D721Med (cell line): Measurements from ENCODE around the gene PIGS.

Experiments
- DNase-seq: peaks from one replicate; pipeline ENCODE4 v3.0.0; 2011; ENCODE audit warnings: low spot score; ENCODE audit not compliant: insufficient read length
- FAIRE-seq: peaks from 2 replicates; lab custom pipeline; 2011; peaks lifted over from hg19 to GRCh38; lab: Jason Lieb, UNC
- CTCF ChIP-seq: IDR thresholded peaks from 2 replicates; pipeline ENCODE4 v1.5.1; 2012; ENCODE audit warnings: mild to moderate bottlenecking, control low read depth; ENCODE audit not compliant: insufficient read depth; ENCODE audit errors: missing control alignments

Gene PIGS

GRCh38 chr17:28528327-28529012 is 42.9 kb downstream of the PIGS start:
- DNase-seq (no peak), FAIRE-seq (no peak)
- no peak for TF ChIP-seq CTCF

- DNase-seq, result no peak
- no peak for TF ChIP-seq CTCF
- FAIRE-seq, result no peak
These were observed 43.5 kb downstream of the PIGS start for GRCh38 chr17:28527859-28528258.

- TF ChIP-seq CTCF, result no peak
- FAIRE-seq (no peak), DNase-seq (no peak)
These were observed 44.1 kb downstream of the PIGS start for GRCh38 chr17:28527181-28527681.

DNA sequence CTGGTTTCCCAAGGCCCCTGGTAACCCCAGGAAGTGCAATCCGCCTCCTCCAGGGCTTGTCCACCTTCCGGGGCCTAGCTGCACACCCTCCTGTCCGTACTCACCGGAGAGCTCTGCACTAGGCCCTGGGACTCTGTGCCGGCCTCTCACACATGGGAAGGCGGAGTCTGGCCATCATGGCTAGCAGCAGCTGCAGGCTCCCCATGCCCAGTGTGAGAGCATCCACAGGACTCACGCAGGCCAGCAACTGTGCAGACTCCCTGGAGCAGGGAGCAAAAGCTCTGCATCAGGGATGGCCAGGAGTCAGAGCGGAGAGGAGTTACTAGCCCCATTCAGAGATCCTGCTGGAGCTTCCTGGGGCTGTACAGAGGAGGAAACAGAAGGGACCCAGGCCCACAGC is 44.9 kb downstream of the PIGS start:
- no peak for TF ChIP-seq CTCF
- DNase-seq (no peak), FAIRE-seq (no peak)

DNA sequence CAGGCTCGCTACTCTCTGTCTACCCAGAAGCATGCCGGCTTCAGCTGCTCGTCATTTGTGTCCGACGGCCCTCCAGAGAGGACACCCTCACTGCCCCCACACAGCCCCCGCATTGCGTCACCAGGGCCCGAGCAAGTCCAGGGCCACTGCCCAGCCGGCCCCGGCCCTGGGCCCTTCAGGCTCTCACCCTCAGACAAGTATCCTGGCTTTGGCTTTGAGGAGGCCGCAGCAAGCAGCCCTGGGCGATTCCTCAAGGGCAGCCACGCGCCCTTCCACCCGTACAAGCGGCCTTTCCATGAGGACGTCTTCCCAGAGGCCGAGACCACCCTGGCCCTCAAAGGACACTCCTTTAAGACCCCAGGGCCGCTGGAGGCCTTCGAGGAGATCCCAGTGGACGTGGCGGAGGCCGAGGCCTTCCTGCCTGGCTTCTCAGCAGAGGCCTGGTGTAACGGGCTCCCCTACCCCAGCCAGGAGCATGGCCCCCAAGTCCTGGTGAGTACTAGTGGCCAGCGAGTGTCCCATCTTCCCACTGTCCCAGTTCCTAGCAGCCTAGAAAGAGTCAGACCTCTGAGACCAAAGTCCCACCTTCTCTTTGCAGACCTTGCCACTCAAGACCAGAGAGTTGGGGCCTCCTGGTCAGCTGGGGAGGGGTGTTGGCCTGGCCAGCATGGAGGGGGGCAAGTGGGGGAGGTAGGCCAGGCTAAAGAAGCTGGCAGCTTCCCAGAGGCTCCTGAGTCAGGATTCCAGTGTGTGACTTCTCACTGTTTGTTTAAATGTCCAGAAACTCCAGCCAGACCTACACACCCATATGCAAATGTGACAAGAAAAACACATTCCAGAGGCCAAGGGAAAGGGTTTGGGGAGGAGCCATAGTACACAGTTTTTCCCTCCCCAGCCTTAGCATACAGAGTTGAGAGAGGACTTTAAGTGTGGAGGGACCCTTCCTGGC is 46.6 kb downstream of the PIGS start:
- DNase-seq, result no peak
- FAIRE-seq, result no peak
- no peak for TF ChIP-seq CTCF

DNA sequence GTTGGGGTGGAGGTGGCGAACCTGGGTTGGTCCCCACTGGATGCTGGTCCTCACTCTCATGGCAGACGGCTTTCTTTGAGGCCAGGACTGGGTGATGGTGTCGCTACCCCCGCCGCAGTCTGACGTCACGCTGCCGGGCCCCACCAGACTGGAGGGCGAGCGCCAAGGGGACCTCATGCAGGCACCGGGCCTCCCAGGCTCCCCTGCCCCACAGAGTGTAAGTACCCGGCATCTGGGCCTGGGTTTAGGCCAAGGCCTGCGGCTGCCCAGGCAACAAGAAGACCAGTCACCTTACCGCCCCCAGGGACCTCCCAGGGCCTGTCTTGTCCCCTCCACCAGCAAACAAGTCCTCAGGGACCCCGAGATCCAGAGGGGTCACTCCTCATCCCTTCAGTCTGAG is 47.4 kb downstream of the PIGS start:
- DNase-seq, result no peak
- TF ChIP-seq CTCF, result no peak
- no peak for FAIRE-seq
